Non-pigmented ciliary epithelial cell (primary cell): ENCODE data around the gene TRPM2.
"Not testable (repeated sequence)": the region's sequence is repeated elsewhere in the genome, so short reads cannot be mapped to it uniquely, and the experiment has no call there.

Experiments used
- DNase-seq: peaks from one replicate; pipeline ENCODE4 v3.0.0-alpha.2; 2010; ENCODE audit warnings: low read depth

Gene TRPM2

GRCh38 chr21:44354775-44355771 lies 1.7 kb downstream of the TRPM2 start:
- no peak for DNase-seq

DNA sequence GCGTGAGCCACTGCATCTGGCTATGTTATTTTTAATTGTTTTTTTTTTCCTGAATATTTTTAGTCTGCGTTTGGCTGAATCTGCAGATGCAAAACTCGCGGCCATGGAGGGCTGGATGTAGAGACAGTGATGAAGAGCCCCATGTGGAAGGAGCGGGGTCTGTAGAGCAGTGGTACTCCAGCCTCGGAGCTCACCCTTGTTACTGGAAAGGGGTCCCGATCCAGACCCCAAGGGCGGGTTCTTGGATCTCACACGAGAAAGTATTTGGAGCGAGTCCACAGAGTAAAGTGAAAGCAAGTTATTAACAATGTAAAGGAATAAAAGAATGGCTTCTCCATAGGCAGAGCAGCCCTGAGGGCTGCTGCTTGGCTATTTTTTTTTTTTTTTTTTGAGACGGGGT lies 2.7 kb downstream of the TRPM2 start:
- no peak for DNase-seq

- DNase-seq, result no peak
Measured at GRCh38 chr21:44356636-44357035, 3.2 kb downstream of the TRPM2 start.

DNA sequence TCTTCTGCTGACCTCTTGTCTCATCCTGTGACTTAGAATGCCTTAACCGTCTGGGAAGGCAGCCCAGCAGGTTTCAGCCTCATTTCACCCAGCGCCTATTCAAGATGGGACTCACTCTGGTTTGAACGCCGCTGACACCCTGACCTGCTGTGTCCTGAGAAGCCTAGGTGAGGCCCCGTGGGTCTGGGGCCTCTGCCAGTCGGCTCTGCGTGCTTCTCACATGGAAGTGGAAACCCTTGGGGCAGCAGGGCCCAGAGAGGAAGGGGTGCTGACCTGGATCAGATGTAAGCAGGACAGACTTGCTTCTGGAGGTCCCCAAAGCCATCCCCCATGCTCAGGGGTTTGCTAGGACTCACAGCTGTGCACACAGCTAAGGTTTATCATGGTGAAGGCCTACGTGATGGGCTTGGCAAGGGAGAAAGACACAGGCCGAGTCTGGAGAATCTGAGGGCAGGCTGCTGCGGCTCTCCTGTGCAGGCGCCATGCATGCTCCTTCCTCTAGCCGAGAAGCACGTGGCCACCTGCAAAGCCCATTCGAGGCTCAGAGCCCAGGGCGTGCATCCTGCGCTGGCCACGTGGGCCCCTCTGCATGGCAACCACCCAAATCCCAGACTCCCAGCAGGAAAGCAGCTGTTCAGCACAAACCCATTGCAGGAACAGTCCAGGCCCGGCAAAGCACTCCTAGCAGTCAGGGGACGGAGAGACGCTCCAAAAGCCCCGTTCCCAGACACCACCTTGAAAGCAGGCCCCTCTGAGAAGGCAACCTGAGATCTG lies 3.8 kb downstream of the TRPM2 start:
- DNase-seq, result no peak

DNA sequence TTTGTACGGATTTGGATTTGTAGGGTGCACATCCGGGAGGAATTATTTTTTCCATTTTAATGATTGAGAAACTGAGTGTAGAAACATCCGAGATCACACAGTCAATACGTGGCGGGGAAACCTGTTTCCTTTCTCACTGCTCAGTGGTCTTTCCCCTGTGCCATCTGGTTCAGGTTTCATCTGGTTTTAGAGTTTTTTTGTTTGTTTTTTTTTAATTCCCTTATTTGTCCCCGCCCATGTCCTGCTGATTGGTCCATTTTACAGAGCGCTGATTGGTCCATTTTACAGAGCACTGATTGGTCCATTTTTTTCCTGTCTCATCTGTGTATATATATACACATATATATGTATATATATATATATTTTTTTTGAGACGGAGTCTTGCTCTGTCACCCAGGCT lies 6.0 kb downstream of the TRPM2 start:
- DNase-seq, result no peak

DNA sequence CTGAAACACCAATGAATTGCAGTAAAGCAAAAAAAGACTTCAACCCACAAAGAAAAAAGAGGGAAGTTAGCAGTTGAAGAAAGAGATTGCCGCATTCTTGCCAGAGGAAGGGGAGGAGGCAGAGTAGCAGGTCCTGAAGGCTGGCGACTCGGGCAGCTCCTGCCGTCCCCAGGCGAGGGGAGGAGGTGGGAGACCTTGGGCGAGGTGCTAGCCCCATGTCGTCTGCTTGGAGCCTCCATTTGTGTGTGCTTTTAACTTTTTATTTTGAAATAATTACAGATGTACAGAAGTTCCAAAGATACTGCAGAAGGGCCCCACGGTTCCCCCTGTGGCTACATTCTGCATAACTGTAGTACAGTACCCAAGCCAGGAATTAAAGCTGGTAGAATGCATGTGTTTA lies 6.7 kb downstream of the TRPM2 start:
- no peak for DNase-seq

GRCh38 chr21:44361903-44362302 lies 8.5 kb downstream of the TRPM2 start:
- not testable (repeated sequence) for DNase-seq

GRCh38 chr21:44363278-44363677 lies 9.9 kb downstream of the TRPM2 start:
- no peak for DNase-seq

DNA sequence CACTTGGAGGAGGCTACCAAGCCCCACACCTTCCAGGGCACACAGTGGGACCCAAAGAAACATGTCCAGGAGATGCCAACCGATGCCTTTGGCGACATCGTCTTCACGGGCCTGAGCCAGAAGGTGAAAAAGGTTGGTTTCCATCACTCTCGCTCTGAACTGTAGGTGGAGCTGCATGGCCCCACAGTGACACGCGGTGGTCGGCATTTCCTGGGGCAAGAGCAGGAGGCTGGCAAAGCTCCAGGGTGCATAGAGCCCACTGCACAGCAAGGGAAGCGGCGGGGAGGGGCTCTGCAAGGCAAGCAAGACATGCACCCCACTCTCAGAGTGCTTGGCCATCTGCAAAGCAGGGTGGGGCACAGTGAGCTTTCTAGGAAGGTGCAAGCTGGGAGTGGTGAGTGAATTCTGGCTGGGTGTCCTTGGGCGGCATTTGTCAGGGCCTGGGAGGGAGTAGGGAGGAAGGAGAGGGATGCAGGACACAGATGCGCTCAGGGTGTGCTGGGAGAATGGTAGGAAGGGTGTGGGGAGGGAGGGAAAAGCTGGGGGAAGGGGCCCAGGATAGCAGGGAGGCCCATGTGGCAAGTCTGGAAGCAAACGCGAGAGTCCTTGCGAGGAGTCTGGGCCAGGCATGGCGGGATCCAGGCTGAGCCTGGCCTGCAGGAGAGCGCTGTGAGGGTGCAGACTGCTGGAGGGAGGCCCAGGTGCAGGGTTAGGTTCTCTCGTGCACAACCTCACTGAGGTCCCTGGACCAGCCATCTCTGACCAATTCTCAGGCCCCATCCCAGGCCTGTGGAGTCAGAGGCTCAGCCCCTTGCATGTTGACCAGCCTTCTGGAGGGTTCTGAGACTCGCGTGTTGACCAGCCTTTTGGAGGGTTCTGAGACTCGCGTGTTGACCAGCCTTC lies 11.0 kb downstream of the TRPM2 start:
- DNase-seq, result no peak

GRCh38 chr21:44365251-44365966 lies 12.0 kb downstream of the TRPM2 start:
- DNase-seq, result no peak

DNA sequence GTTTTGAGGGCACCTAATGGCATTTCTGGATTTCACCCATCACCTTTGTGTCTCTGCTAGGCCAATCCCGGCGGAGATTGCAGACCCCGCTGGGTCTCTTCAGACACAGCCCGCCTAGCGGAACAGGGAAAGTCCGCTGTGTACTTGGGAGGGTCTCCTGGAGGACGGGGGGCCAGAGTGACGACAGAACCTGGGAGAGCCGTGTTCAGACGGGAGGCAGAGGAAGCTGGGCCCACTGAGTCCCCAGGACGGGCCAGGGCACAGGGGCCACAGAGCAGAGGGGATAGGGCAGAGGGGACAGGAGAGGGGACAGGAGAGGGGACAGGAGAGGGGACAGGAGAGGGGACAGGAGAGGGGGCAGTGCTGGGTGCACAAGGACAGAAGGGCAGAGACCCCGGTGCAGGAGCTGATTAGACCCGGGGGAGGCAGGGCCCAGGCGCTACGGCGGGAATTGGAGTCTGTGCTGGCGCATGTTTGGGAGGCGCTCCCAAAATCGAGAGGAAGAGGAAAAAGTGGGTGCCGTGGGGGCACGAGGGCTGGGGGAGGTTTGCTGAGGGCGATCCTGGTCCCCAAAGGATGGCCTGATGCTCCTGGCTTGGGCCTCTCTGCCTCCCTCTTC lies 12.7 kb downstream of the TRPM2 start:
- no peak for DNase-seq

- DNase-seq, result no peak
Measured at GRCh38 chr21:44366586-44367211, 13.3 kb downstream of the TRPM2 start.

DNA sequence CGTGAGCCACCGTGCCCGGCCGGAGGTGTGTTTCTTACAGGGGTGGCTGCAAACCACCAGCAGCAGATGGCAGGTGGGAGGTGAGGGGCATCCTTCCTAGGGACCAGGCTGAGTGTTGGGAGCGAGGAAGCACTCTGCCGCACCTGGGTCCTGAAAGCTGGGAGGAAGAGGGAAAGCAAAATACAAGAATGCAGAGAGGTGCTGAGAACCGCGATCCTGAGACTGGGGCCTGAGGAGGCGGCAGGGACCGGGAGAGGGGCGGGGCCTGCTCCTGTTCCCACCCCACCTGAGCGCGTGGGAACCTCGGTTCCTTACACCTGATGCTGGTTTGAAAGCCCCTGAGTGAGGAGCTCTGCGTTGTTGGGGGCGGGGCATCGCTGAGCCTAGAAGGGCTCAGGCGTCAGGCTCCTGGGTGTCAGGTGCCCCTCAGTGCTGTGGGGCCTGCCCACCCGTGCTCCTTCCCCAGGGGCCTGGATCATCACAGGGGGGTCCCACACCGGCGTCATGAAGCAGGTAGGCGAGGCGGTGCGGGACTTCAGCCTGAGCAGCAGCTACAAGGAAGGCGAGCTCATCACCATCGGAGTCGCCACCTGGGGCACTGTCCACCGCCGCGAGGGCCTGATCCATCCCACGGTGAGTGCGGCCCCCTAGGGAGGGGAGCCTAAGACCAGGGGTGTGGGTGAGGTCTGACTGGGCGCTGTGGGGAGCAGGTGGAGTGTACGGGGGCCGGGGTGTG lies 15.5 kb downstream of the TRPM2 start:
- DNase-seq, result no peak

GRCh38 chr21:44370027-44370735 lies 16.8 kb downstream of the TRPM2 start:
- DNase-seq, result peak; percentile 15

DNA sequence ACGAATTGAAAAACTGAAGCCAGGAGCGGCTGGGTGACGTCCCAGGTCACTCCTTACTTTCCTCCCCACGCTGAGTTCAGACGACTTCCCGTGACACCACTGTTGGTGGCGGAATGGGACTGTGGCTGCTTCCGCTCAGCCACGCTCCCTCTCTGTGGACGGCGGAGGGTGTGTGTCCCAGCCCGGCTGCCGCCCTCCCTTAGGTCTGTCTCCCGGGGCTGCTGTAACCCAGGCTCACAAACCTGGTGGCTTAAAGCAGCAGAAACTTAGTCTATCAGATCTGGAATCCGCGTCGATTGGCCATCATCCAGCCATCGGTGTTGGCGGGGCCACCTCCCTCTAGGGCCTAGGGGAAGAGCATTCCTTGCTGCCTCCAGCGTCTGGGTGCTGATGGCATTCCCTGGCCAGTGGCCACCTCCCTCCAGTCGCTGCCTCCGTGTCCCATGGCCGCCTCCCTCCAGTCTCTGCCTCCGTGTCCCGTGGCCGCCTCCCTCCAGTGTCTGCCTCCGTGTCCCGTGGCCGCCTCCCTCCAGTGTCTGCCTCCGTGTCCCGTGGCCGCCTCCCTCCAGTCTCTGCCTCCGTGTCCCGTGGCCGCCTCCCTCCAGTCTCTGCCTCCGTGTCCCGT lies 17.5 kb downstream of the TRPM2 start:
- DNase-seq, result no peak

DNA sequence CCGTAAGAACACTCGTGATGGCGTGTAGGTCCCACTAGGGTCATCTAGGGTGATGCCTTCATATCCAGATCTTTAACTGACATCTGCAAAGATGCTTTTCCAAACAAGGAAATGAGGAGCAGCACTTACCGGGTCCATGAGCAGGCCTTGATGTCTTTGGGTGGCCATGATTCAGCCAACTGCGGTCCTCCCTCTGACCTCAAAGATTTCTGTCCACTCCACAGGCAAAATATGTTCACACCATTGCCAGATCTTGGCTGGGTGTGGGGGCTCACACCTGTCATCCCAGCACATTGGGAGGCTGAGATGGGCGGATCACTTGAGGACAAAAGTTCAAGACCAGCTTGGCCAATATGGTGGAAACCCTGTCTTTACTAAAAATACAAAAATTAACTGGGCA lies 18.2 kb downstream of the TRPM2 start:
- DNase-seq, result no peak

- no peak for DNase-seq
Measured at GRCh38 chr21:44372616-44373015, 19.2 kb downstream of the TRPM2 start.

- no peak for DNase-seq
Measured at GRCh38 chr21:44374601-44375280, 21.3 kb downstream of the TRPM2 start.
